ENCODE results near the gene MAP2K6.
"Not testable (repeated sequence)": the region's sequence is repeated elsewhere in the genome, so short reads cannot be mapped to it uniquely, and the experiment has no call there.

Gene MAP2K6

GRCh38 chr17:69460963-69461922, 46.7 kb downstream of the MAP2K6 start:
- DNase-seq, result no peak

- no peak for DNase-seq
Measured at GRCh38 chr17:69461951-69462369, 47.5 kb downstream of the MAP2K6 start.

- no peak for DNase-seq
Measured at GRCh38 chr17:69462882-69463281, 48.4 kb downstream of the MAP2K6 start.

- no peak for DNase-seq
Measured at GRCh38 chr17:69466451-69466850, 52.0 kb downstream of the MAP2K6 start.

- no peak for DNase-seq
Measured at GRCh38 chr17:69466905-69467667, 52.6 kb downstream of the MAP2K6 start.

- DNase-seq, result no peak
Measured at GRCh38 chr17:69468207-69468606, 53.7 kb downstream of the MAP2K6 start.

- no peak for DNase-seq
Measured at GRCh38 chr17:69470702-69471101, 56.2 kb downstream of the MAP2K6 start.

- DNase-seq, result no peak
Measured at GRCh38 chr17:69471406-69471805, 56.9 kb downstream of the MAP2K6 start.

GRCh38 chr17:69473841-69474831, 59.6 kb downstream of the MAP2K6 start:
- no peak for DNase-seq

GRCh38 chr17:69477204-69477902, 62.9 kb downstream of the MAP2K6 start:
- no peak for DNase-seq

- no peak for DNase-seq
Measured at GRCh38 chr17:69477903-69478266, 63.4 kb downstream of the MAP2K6 start.

- no peak for DNase-seq
Measured at GRCh38 chr17:69478916-69479315, 64.4 kb downstream of the MAP2K6 start.

- not testable (repeated sequence) for DNase-seq
Measured at GRCh38 chr17:69479756-69480155, 65.3 kb downstream of the MAP2K6 start.

GRCh38 chr17:69480245-69480644, 65.7 kb downstream of the MAP2K6 start:
- no peak for DNase-seq

GRCh38 chr17:69485251-69485661, 70.8 kb downstream of the MAP2K6 start:
- DNase-seq, result no peak

GRCh38 chr17:69485901-69486643, 71.6 kb downstream of the MAP2K6 start:
- no peak for DNase-seq

GRCh38 chr17:69486779-69487637, 72.5 kb downstream of the MAP2K6 start:
- DNase-seq, result no peak

GRCh38 chr17:69489313-69489712, 74.8 kb downstream of the MAP2K6 start:
- DNase-seq, result no peak

GRCh38 chr17:69492410-69493071, 78.0 kb downstream of the MAP2K6 start:
- DNase-seq, result no peak

- no peak for DNase-seq
Measured at GRCh38 chr17:69495787-69496186, 81.3 kb downstream of the MAP2K6 start.

Data from right forelimb (tissue), 1 donor.